Activated T-cell treated with anti-CD3 and anti-CD28 coated beads, Interleukin-2, amount 50 U/mL, for 1 hour (primary cell): ENCODE results near the gene ZMIZ1.

ENCODE experiments used
- DNase-seq: peaks from one replicate; pipeline ENCODE4 v3.0.0-alpha.2; 2020

ZMIZ1 gene

DNA sequence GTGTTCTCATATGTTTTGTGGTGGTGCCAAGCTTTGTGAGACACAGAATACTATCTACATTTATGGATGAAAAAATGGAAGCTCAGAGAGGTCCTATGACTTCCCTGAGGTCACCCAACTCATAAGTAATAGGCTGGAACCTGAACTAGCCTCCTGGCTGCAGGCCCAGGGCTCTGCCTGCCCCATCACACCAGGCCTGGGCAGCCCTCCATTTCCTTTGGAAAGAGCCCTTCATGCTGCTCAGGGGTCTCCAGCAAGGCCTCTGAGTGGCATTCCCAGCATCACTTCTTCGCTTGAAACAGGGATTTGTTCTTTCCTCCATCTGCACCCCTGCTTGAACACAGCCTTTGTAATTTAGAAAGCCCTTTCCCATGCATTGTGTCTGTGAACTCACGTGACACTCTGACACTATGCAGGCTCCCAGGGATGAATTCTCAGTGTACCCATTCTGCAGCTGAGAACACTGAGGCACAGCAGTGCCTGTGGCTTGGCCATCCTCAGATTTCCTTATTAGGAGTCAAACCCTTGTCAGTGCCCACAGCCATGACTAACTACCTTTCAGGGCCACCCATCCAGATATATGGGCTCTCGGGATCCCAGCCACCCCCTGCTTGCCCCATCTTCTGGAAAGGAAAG is 150.7 kb downstream of the ZMIZ1 start:
- DNase-seq: no peak

DNA sequence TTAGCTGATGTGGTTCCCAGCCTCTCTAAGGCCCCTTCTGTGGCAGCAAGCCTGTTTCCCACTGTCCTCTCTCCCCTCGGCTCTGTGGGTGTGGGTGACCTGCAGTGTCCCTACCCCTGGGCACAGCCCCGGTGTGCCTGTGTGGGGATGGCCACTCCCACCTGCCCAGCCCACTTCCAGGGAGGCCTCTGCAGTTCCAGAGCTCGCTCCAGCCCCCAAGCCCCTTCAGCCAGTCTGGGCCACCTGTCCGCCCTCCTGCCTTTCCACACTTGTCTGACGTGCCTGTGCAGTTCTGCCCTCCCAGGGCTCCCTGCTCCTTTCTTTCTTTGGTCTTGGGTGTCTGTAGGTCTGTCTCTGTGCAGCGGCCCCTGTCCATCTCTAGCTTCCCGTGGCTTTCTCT is 151.5 kb downstream of the ZMIZ1 start:
- DNase-seq: no peak

DNA sequence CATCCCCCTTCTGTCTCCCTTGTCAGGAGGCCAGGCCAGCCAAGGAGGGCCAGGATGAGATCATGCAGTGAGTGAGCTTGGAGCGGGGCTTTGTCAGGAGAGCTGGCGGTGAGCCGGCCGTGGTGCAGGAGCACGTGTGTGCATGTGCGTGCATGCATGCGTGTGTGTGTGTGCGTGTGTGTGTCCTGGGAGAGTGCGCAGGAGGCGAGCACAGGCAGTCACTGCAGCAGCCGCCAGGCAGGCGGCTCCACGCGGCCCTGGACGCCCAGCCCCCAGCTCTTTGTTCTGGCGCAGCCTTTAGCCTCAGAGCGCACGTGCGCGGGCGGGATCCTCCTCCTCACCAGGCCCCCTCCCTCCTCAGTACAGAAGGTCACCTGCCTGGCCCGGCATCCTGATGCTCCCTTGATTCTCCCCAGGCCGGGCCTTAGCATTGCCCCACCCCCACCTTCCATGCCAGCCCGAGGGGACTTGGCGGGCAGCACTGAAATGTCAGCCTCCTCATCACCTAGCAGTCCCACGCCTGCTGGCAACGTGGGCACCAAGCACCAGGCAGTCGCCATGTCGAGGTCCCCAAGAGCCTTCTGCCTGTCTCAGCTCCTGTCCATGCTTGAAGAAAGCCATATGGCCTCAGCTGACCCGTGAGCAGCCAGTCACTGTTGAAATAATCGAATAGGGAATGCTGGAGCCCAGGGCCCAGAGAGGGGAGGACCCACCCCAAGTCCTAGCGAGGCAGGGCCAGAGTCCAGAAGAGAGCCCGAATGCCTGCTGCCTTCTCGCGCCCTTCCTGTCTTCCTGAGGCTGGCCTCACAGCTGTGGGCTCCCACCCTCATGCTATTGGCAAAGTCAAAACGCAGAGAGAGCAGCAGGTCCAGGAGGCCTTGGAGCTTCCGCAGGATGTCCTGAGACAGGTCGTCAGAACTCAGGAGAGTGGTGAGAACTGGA is 152.6 kb downstream of the ZMIZ1 start:
- DNase-seq: no peak

DNA sequence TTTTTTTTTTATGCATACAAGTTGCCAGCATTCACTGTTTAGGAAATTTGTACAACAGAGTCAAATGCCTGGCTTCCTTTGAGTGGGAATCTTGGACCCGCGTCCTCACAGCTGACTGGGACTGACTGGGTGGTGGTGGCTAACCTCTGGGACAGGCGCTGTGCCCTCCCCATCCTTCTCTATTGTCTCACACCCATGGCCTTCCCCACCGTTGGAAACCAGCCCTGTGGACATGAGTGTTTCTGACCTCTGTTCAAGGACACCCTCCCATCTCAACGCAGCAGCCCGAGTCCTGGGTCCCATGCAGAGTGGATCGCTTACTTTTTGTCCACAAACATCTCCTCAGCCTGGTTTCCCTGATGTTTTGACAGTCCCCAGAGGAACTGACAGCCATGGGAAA is 153.4 kb downstream of the ZMIZ1 start:
- DNase-seq: no peak

DNA sequence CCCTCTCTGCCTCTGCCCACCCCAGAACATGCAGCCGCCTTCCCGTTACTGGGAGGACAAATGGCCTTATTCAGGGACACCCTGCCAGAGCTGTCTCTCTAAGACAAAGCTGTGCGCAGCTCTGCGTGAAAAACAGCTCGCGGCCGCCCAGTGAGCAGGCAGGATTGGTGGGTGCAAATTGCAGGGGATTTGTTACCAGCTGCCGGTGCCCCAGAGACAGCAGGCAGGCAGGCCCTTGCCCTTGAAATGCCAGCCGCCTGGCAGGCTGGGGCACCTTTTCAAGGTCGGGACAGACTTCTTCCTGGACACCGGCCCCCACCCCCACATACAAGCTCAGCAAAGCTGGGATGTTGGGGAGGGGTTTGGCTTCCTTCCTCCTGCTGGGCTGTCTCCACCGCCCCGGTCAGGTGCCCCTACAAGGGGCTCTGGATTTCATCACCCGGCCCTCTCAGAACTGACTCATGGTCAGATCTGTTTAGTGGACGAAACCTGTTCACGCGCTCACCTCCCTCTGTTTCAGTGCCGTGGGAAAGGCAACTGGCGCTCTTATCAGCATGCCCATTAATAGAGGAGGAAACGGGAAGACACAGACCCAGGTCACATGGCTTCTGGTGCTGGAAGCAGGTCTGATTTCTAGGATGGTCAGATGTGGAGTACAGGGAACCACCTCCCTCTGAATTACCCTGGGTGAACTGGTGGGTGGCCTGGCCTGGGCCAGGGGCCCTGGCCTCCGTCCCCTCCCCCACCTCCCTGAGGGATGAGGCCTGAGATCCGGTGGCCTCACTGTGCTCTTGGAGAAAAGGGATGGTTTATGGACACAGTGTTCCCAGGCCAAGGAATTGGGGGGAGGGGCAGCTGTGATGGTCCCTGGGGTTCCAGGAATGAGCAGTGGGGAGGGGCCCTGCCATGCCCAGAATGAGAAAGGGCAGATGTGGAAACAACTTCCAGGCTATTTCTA is 154.6 kb downstream of the ZMIZ1 start:
- no peak for DNase-seq

DNA sequence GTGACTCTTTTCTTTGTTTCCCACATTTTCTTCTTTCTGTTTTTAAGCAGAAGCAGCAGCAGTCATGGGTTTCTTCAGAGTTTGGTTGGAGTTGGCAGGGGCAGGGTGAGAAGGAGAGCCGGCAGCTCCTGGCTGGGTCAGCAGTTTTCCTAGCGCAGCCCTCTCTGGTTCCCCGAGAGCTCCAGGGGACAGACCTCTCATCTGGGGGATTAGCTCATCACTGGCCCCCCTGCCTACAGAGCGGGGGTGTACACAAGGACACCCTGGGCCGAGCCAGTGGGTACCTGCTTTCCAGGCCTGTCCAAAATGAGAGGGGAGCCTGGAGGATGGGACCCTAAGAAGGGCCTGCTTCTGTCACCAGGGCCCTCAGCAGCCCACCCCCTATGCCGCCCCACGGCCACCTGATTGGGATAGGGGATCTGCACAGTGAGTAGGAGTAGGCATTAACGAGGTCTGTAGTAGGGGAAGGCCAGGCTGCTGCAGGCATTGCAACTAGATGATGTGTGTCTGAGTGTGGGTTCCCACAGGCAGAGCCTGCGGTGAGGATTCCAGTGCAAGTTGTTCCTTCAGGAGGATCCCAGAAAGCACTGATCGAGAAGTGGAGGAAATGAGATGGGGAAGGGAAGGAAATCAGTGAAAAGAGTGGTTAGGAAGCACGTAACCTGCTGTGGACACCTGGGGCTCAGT is 155.6 kb downstream of the ZMIZ1 start:
- no peak for DNase-seq

DNA sequence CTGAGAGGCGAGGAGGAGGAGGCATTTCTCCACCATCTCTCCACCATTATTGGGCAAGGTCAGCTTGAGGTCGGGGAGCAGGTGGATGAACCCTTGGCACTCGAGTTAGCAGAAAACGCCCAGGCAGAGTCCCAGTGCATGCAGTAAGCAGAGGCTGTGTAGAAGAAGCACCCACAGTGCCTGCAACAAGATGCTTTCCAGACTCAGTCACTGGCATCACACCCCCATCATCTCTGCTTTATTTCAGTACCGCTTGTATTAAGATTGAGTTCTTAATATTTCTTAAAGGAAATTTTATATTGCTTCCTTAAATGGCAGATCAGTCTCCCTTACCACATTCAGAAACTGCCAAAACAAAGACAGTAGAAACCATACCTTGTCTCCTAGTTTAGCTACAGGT is 156.2 kb downstream of the ZMIZ1 start:
- no peak for DNase-seq

DNA sequence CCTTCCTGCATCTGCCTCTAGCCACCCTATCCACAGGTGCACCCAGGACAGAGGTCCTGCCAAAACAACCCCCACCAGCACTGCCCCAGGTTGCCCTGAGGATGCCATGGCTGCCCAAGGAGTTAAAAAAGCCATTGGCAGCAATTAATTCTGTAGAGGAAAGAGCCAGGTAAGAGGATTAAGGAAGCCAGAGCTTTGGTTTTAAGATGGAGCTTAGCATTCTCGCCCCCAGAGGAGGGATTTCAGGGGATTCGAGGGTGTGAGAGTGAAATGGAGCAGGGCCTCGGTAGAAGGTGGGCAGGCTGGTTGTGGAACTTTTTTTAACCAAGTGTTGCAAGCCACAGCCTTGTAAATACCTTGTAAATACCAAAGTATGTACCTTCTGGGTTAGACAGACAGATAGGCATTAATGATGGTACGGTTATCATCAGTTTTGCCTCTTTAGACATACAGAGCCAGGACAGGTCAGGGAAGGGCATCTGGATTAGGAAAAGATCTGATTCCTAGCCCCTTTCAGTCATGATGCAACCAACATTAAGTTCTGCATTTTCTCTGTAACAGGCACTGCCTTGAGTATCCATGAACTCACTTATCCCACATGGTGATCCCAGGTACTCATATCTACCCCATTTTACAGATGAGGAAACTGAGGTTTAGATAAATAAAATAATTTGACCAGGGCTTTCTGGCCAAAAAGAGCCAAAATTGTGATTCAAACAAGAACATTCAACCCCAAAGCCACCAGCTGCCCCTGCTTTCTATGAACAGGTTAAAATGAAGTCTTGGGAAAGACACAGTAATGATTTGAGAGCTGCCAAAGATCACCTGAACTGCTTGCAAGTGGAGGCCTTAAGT is 157.9 kb downstream of the ZMIZ1 start:
- DNase-seq: no peak

DNA sequence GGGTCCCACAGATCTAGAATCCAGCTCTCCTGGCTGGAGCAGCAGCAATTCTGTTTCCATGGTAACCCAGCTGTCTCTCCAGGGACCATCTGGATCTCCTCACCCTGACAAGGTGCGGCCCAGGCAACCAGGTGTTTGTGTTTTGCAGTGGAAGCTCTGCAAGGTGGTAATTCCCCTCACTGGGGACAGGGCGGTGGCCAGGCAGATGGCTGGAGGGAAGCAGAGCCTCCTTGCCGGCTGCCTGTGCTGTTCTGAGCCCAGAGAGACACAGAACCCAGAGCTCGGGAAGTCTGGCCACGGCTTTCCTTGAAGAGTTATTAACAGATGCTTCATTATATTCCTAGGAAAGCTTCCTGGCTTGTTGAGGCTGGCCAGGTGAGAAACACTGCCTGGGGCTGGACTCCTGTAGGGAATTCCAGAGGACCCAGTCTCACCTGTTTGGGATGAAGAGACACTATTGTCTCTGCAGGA is 160.3 kb downstream of the ZMIZ1 start:
- DNase-seq: no peak

DNA sequence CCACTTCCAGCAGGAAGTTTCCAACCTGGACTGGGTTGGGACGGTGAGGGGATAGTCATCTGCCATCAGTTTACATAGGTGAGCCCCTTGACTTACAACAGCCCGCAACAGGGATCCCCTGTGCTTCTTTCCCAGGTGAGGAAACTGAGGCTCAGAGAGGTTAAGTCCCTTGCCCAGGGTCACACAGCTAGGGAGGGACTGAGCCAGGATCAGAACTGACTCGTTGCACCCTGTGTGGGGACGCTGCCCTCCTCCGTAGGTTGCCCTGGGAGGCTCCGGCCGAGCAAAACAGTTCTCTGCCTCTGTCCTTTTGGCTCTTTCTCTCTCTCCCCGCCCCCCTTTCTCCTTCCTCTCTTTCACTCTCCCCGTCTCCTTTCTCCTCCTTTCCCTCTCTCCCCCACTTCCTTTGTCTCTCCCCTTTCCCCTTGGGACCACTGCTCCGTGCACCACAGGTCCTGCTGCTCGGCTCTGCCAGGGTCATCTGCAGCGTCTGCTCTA is 161.1 kb downstream of the ZMIZ1 start:
- no peak for DNase-seq

DNA sequence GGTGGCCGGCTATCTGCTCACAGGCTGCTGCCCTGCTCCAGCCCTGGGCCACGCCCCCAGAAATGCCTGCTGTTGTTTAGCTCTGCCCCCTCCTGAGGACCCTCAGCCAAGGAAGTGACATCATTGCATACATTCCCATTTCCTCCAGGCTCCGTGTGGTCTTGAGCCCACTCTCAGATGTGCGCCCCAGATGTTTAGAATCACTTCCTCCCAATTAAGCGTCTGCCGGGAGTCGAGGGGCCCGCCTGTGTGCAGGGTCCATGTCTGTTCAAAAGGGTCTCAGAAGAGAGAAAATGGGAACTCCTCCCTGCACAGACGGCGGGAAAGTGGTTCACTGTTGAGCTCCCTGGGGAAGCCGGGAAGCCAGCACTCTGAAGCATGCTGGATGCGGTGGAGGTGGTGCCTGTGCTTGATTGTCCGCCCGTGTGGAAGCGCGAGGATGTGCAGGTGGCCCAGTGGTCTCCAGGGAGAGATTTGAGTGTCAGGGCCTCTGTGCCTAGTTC is 161.6 kb downstream of the ZMIZ1 start:
- DNase-seq: no peak

DNA sequence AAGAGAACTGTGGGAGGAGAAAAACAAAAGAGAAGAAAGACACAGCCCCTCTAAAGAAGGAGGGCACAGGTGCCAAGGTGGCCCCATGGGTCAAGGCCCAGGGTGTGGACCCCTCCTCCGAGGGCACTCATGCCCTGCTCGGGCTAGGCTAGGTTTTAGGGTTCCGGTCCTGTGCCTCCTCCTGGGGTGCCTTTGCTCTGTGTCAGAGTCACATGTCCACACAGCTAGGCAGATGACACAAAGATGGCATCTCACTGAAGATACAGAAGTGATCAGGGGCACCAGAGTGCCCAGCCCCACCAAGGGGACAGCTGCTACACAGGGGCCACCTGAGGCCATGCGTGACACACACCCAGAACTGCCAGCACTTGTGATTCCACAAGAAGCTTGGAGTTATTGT is 162.1 kb downstream of the ZMIZ1 start:
- DNase-seq: no peak

DNA sequence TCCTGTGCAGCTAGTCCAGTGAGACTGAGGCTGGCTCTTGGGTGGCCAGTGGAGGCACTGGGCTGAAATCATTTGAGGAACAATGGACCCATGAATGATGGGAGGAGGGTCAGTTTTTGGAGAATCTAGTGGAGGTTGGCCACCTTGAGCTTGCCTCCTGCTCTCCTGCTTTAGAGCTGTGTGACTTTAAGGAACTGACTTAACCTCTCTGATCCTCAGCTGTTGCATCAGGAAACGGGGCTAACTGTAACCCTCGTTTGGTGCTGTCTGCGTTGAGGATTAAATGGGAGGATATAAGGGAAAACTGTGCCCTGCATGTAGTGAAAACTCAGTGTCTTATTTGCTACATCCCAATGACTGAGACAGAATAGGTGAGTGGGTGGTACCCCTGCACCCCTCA is 163.1 kb downstream of the ZMIZ1 start:
- DNase-seq: no peak

DNA sequence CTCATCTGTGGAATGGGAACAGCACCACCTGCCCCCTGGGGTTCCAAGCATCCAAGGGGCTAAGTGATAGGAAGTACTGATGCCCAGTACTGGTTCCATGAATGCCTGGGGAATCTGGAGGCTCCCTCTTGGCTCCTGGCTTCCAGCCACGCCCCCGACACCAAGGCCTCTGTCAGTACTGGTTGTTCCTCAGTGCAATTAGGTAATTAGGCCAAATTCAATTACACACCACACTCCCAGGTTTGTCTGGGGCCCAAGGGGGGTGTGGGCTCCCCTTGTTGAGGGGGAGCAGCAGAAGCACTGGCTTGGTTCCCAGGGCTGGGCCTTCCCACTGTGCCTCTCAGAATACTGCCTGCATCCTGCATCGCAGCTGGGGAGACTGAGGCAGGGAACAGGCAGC is 164.1 kb downstream of the ZMIZ1 start:
- no peak for DNase-seq

DNA sequence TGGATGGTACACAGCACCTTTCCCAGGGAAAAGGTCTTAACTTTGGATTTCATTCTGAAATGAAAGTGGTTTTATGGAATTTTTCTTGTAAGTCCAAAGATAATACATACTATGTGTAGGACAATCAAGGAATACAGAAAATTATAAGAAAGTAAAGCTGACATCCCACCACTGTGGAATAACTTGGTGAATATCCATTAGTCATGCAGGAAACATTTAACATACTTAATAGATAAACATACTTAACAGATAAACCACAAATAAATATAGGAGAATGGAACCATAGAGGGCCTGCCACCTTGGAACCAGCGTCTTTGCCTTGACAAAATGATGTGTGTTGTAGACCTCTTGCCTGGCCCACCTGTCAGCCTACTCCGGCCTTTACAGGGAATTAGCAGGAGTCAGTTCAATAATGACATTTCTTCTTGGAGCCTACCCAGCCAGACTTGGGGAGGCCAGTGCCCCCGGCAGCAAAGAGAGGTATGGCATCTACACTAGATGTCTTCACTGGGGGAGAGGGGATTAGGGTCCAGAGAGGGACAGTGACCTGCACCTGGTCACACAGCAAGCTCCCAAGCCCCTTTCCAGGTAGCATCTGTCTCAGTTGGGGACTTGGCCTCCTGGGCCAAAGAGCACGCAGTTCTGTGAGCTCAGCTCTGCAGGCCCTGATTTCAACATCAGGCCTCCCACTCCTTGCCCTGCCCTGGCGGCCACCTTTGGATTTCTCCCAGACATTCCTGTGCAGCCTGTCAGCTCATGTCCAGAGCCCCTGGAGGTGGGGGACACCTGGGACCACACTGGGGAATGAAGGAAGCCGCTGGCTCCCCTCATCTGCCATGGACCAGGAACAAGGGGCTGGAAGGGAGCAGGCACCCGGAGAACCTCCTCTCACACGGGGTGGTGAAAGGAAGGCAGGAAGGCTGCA is 165.9 kb downstream of the ZMIZ1 start:
- no peak for DNase-seq

DNA sequence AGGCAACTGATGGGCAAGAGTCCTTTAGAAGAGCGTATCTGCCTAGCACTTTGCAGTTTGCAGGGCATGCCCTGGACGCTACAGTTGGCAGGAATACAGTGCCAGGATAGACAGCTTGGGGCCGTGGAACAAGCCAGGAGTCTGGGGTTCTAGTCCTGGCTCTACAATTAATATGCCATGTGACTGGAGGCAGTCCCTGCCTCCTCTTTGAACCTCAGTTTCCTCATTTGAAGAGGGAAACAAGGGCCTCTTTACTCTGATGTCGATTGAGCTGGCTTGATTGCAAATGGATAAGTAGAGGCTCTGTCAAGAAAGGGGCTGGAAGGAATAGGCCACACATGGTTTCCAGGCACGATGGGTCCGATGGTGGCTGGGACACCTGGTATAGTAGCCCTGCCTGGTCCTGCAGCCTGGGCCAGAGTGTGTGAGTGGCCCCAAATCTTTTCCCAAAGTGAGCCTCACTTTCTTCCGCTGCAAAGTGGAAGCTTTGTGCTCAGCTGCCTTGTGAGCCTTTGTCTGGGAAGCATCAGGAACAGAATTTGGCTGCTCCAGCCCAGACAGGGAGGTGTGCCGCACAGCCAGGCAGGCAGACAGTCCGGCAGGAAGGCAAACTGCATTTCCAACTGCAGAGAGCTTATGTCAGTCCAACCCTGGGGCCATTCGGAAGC is 167.1 kb downstream of the ZMIZ1 start:
- no peak for DNase-seq

DNA sequence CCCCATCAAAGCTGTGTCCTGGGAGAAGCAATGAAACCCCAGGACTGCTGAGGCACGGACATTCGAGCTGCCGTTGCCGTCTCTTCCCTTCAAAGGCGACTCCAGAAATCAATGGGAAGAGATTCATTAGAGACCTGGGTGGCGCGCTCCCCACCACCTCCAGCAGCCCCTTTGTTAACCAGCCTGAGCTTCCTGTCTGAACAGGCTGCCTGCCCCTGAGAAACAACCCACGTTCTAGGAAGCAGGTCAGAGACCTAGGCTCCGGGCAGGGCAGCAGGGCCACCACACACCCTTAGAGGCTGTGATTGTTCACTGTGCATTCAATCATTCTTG is 167.6 kb downstream of the ZMIZ1 start:
- DNase-seq: no peak

DNA sequence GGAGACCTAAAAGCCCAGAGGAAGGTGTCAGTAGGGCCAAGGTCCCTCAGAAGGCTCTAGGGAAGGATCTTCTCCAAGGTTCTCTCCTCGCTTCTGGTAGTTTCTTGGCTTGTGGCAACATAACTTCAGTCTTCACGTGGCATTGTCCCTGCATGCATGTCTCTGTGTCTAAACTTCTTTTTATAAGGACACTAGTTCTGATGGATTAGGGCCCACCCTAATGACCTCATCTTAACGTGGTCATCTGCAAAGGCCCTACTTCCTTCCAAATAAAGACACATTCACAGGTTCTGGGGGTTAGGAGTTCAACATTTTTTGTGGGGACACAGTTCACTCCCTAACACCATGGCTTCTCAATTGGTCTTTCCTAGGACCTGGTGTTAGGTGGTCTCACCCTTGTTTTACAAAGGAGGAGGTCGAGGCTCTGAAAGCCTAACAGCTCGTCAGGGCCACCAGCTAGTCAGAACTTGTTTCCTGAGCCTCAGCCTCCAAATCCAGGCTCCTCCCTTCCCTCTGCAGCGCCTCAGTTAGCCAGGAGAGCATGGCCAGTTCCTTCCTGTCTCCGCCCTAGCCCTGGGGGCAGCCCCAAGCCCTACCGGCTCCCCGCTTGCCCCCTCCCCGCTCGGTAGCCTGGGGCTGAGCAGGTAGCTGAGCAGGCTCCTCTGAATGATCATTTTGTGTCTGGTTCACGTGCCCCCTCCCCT is 168.8 kb downstream of the ZMIZ1 start:
- no peak for DNase-seq

DNA sequence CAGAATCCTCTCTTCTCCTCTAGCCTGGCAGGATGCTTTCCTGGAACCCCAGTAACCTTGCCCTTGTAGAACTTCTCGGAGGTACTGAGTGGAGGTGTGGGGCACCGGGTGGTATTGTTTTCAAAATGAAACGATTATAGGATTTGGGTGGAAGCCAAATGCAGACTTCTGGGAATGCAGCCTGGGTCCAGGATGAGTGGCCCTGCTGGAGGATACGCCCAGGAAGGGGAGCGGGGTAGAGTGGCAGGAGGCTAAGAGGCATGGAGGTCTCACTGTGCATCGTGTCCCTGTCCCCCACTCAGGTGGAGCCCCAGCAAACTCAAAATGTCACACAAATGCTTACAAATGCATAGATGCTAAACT is 169.4 kb downstream of the ZMIZ1 start:
- no peak for DNase-seq
